Measurements from ENCODE around the gene DYNLT1.
"Not testable (repeated sequence)": the region's sequence is repeated elsewhere in the genome, so short reads cannot be mapped to it uniquely, and the experiment has no call there.

Gene DYNLT1

DNA sequence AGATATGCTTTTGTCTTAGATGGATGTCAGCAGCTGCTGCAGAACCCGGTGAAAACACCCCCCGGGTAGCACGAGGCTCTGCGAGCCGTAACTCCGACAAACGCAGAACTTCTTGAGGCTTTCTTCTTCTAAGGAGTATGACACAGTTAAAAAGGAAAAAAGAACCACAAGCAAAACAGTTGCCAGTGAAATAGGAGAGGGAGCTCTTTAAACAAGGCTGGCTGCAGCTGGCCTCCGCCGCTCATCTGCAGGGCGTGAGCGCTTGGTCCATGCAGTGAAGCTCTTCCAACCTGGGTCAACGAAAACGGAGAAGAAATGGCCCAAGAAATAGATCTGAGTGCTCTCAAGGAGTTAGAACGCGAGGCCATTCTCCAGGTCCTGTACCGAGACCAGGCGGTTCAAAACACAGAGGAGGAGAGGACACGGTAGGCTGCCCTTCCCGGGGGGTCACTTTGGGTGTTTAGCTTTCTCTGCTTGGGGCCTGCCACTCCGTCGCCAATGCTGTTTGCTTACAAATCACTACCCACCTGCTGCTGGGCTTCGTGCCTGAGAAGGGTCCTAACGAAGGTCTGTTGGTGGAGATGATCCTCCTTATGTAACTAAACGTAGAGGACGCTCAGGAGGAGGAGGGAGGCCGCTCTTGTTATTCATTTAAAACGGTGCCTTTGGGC lies 18.5 kb upstream of the DYNLT1 start:
- DNase-seq = no peak

DNA sequence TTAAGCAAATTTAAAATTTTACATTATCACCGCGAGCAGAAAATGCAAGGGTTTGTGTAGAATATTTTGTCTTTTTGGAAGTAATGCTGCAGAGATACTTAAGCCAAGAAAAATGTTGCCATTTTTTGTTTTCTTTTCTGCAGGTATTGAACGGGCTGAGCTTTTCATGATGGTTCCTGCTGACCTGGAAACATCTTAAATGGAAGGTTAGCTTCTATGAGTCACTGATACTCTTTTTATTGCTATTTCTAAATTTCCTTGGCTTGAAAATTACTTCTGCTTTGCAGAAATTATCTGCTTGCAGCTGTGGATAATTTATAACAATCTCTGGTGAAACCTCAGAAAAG lies 18.0 kb upstream of the DYNLT1 start:
- no peak for DNase-seq

DNA sequence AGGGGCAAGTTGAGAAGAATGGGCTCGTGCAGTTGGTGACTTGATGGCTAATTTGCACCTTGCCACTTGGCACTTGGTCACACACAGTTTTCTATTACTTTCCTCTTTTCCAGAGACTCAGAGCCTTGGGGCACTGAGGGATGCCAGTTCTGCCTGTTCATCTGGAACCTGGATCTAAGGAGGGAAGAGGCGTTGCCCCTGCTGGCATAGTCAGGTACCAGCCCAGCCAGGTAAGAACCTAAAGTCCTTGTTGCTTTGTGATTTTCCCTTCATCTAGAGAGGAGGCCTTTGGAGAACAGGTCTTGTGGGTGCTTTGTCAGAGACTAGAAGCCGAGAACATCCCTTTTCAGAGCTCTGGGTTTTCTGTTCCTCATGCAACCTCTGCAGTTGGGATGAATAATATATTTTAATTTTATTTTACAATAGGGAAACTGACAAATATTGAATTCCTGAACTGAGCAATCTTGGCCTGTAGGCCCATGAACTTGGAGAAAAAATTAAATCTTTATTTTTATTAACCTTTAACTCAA lies 16.7 kb upstream of the DYNLT1 start:
- no peak for DNase-seq

DNA sequence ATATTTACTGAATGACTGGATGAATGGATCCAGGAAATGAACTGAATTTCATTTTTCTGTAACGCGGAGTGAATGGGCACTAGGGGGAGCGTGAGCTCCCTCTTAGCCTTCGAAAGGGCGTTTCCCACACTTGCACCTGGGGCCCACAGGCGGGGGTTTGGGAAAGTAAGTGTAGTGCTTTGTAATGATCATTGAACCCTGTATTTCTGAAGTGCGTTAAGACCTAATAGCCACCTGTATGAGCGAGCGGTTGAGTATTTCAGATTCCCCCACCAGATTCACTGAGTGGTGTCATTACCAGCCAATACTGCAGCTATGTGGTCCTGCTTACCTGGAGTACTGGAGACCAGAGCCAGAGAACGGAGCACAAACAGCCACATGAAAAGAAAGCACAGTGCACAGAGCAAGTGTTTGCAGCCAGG lies 15.8 kb upstream of the DYNLT1 start:
- DNase-seq = peak; percentile 65

DNA sequence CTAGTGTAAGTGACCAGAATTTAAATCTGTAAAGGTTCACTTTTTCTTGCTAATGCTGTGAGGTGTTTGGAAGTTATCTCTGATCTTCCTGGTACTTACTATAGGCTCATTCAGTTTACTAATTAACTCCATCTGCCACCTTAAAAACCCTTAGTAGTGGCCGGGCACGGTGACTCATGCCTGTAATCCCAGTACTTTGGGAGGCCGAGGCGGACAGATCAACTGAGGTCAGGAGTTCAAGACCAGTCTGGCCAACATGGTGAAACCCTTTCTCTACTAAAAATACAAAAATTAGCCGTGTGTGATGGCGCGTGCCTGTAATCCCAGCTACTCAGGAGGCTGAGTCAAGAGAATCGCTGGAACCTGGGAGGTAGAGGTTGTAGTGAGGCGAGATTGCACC lies 12.4 kb upstream of the DYNLT1 start:
- DNase-seq = not testable (repeated sequence)

DNA sequence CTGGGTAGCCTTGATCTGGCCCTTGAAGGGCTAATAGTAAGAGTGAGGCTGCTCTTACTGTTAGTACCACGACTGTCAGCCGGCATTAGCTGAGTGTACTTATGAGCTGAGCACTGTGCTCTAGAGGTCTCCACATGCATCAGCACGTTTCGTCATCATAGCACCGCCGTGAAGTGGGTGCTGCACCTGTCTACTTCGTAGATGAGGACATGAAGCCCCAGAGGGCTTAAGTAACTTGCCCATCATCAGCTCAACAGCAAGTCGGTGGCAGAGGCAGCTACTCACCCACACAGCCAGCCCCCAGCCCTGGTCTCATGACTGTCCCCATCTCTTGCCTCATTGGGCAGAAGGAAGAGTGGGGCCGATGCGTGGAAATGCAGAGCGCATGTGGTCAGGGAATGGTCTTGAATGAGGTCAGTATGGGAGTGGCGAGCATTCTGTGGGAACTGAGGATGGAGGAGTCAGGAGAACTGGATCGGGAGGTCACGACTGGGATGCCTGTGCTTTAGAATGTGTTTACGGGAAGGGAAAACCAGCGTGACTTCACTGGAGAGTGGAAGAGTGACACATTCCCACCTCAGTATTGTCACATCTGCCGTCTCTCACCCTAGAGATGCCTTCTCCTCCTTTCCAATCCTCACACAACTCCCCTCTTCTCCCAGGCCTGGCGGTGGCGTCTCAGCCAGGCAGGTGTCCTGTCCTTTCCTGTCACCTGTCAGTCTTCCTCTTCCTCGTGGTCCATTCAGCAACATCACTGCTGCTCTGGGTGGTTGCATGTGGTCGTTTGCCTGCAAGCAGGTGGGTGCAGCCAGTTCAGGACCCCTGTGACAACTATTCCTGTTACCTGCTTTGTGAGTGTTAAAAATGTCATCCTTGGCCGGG lies 11.3 kb upstream of the DYNLT1 start:
- no peak for DNase-seq

DNA sequence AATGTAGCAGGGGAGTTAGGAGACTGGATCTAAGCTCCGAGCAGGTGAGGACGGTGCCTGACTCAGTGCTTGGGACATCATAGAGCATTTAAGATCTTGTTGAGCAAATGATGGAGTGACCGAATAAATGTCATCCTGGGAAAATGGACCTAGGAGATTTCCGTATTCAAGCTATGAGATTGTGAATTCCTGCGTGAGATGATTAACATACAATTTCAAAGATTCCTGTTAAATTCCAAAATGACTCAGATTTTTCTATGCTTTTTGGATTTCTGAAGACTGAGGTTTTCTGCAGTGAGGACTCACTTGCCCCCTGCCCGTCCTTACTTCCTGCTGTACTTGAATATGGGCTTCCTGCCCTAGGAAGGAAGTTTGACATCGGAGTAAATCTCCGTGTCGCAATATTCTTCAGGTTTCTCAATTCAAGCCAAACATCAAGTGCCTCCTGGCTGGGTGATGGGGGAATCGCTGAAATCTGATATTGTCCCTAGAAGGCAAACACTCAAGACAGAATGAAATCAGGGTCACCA lies 10.5 kb upstream of the DYNLT1 start:
- DNase-seq = no peak

DNA sequence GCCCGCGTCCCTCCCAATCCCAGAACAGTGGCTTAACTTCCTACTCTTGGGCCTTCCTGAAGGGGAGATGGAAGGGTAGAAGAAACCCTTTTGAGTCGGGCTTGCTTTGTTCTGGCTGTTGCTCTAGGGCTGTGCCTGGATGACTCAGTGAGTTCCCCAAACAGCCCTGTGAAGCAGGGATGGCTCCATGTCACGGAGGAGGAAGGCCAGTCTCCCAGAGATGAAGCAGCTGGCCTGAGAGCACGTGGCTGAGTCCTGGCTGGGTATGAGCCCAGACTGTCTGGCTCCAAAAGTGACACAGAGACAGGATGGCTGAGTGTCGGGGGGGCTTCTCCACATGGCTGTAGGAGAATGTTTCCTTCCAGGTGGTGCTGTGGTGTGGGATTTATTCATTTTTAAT lies 10.0 kb upstream of the DYNLT1 start:
- no peak for DNase-seq

DNA sequence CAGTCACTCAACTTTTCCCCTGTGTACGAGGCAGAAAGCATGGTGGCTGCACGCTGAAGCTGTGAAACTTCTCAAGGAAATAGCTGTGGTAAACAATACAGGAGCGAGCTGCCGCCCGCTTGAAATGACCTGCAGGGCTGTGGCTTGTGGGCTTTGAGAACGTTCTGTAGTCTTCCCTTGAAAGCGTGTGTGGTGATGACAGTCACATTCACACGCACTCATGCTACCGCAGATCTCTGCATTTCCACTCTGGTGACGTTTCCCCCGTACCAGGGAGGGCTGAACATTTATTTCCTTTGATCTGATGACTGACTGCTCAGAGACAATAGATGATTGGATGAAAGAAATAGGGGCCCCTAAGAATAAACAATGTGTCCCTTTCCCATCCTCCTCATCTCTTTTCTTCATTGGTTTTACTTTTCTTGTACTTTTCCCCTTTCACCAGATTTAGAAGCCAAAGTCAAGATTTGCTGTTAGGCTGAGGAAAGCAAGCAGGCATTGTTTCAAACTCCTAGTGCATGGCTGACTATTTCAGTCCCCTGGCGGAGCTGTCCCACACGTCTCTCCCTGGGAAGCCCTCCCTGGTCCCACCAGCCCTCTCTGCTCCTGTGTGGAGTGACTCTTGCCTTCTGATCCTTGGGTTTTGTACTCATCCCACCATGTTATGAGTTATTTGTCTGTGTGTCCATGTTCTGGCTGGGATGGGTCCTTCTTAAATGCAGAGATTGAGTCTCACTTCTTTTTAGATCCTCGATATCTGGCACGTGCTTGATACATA lies 9.2 kb upstream of the DYNLT1 start:
- DNase-seq = peak; percentile 96

DNA sequence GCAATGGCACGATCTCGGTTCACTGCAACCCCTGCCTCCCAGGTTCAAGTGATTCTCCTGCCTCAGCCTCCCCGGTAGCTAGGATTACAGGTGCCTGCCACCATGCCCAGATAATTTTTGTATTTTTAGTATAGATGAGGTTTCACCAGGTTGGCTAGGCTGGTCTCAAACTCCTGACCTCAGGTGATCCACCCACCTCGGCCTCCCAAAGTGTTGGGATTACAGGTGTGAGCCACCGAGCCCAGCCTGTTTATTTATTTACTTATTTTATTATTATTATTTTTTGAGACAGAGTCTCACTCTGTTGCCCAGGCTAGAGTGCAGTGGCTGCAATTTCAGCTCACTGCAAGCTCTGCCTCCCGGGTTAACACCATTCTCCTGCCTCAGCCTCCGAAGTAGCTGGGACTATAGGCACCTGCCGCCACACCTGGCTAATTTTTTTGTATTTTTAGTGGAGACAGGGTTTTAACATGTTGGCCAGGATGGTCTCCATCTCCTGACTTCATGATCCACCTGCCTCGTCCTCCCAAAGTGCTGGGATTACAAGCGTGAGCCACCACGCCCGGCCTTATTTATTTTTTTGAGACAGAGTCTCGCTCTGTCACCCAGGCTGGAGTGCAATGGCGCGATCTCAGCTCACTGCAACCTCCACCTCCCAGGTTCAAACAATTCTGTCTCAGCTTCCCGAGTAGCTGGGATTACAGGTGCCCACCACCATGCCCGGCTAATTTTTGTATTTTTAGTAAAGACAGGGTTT lies 7.6 kb upstream of the DYNLT1 start:
- DNase-seq = not testable (repeated sequence)

DNA sequence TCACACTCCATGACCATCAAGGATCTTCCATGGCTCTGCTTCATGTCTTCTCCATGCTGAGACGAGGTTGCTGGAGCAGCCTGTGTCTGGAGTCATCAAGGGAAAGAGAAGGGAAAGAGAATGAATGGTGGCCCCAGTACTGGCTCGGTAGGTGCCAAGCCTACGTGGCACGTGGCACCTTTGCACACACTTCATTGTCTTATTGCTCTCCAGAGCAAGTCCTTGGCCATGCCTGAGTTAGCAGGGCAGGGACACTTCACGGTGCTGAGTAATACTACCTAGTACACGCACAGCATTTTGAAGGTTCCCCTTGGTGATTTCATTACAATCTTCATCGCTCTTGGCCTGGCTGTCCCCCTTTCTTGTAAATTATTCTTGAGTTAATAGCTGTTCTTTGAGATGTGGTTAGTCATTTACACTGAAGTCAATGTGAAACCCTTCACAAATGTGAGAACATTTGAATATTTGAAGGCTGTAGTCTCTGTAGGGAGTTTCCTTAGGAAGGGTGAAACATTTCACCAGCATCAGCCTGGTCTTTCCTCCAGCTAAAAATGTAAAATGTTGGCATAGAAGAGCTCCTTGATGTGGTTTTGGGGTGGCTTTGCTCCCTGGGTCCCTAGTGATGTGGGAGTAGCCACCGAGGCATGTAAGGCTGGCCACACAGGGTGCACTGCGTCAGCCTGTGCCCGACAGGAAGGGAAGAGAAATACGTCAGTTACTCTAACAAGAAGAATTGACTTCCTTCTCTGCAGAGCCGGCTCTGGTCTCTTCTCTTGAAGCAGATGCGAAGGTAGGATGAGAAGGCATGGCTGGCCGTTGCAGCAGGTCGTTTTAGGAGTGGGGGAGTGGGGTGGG lies 5.0 kb upstream of the DYNLT1 start, which contains the start of gene SYTL3:
Gene SYTL3, plus strand, starts transcription at position 766 of the 855 bp plus-strand sequence. CDS start 13,215 bp downstream, outside the sequence.
- peak; percentile 91 for DNase-seq

DNA sequence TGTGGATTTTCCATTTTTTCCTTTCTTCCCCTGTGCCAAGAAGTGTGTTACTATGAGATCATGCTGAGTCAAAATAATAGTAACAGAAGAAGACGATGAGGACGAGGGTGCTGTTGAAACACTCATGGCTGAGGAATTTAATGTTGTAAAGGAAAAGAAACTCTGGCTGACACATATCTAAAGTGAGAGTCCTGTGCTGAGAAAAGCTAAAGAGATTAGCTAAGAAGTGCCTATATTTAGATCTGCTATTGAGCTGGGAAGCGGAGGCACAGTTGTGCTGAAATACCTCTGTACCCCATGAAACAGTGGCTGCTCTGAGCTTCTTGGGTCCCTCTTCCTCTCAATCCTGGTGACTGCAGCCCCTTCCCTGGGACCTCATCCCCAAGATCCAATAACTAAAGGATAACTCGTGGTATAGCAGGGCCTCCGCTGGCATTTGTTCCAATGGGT lies 4.2 kb upstream of the DYNLT1 start:
- no peak for DNase-seq

DNA sequence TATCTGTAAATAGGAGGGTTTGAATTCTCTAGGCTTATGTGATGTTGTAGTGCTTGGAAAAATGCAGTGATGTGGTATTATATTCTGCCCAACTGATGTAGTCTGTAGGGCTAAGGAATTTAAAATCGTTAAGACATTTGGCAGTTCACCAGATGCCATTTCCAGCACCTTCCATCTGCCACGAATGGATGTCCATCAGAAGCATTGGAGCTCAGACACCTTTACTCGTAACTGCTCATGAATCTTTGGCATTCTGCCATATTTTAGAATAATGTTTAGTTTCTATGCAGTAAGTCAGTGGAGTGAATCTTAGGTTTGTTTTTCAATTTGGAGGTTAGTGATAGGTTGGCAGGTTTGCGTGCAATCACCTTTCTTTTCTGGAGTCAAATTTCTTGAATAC lies 3.0 kb upstream of the DYNLT1 start:
- no peak for DNase-seq

DNA sequence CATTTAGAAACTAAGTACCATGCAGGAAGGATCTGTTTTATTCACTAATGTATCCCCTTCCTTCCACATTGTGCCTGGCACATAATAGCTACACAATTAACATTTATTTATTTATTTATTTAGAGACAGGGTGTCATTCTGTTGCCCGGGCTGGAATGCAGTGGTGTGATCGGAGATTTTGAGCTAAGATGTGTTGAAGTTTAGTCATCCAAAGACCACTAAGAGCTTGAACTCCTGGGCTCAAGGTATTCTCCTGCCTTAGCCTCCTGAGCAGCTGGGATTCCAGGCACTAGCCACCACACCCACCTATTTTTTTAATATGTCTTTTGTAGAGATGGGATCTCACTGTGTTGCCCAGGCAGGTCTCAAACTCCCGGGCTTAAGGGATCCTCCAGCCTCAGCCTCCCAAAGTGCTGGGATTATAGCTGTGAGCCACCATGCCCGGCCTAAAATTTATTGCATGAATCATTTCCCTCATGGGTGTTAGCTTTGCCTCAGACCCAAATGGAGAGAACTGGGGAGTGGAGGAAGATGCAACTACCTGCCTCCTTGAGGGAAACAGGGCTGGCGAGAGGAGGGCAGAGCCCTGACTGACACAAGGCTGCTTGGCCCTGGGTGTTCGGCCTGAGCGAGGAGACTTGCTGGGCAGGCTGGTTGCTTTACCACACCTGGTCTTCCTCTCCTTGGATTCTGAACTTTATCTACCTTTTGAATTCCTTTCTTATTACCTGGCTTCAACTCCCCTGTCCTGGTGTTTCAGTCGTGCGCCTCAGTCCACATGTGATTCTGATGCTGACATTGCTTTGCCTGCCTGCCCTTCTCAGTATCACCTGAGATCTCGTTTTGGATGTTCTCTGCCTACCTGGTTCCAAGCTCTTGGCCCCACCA lies 1.7 kb upstream of the DYNLT1 start:
- no peak for DNase-seq

DNA sequence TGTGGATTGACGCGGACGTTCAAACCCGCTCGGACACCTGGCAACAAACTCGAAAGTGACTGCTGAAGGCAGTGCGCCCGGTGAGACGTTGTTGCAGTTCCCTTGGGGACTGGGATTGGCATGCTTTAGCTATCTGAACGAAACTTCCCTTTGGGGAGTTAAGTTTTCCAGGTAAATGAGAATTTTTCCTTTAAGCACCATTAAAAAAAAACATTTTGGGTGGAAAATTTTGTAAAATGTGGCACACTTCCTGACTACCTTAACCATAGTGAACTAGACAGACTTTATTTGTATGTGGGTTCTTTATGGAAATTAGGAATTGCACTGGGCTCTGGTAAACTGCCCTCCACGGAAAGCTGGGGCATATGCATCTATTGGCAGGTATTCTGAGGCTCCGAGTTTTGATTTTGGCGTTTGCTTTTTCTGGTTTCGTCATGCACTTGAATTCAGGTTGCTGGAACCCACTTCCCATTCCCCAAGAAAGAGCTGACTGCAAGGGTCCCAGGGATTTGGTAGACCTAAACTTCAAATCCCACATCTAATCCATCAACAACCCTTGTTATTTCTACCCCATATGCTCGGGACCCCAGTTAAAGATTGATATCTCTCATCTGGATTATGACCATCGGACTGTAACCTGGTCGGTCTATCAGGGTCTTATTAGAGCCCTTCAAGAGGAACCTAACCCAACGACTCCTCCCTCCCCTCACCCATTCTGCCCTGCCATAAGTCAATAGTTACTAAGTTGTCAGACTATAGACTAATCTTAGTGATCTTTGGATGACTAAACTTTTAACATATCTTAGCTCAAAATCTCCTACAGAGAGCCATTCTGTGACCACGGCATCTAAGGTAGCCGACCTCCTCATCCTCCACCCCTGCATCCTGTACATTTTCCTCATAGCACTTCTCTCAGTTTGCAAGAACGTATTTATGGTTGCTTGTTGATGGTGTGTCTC lies 800 bp upstream of the DYNLT1 start:
- peak; percentile 43 for DNase-seq

DNA sequence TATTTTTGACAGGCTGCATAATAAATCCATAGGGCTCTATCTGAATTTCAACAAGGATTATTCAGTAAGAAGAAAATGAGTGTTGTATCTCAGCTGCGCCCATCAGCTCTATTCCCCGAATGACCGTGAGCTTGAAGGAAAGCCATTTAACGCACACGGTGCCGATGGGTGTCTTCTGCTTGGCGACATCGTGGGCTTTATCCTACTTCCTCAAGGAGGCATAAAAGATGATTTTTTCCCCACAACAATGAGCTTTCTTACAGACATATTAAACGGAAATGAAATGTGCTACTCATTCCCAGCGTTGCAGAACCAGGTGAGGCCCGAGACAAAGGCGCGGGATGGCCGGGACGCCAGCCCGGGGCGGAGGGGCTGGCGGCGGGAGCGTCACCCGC lies 710 bp downstream of the DYNLT1 start:
- no peak for DNase-seq

DNA sequence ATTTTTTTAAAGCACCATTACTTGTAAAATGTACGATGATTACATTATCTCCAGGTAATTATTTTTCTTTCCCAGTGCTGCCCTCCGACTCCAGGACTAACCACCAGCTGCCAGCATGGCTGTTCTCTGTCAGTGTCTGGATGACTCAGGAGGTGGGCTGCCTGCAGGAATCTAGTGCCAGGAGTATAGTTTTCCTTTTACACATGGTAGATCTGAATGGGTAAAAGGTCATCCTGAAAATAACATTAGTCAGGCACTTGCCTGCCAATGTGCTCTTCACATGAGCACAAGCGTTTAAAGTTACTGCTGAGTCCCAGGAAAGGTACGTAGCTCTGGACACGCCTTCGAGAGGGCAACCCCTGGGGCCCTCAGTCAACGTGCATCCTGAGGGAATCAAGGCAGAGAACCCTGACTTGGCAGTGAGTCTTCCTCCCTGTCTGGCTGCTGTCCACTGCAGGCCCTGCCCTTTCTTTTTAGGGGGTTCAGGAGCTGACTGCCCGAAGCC lies 2.4 kb downstream of the DYNLT1 start:
- no peak for DNase-seq

DNA sequence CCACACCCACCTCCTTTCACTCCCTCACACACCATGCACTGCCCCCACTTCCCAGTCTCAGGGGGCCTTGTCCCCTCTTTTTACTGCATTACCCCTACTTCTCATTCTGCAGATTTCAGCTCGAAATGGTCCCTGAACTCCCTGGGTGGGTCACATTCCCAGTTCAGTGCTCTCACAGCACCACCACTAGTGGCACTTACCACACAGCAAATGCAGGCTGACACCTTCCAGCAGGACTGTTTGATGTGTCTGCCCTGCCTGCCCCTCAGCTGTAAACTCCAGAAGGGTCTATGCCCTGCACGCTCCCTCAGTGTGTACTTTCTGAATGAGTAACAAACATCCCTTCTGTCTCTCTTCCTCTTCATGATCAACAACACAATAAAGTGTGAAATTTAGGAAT lies 4.0 kb downstream of the DYNLT1 start:
- no peak for DNase-seq

DNA sequence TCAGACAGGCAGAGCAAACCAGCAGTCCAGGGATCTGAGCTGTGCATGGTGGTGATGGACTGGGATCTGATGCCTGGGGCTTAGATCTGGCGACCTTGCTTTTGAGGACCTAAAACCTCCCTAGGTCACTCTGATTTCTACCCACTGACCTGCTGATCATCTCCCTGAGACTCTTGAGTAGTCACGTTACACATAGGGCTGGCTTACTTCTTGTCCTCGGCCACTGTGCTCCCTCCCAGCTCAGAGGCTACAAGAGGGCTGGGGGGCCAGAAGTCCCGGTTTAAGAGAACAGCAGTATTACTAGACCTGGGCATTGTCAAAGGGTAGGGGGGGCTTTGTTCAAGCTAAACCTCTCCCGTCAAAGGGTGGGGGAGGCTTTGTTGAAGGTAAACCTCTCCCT lies 5.5 kb downstream of the DYNLT1 start:
- DNase-seq = no peak
